SK-N-MC (cell line): Measurements from ENCODE around the gene PSMG1.

Experiments
- DNase-seq: peaks from one replicate; pipeline ENCODE4 v3.0.0-alpha.2; 2011; ENCODE audit warnings: low read depth, low spot score
- H3K27ac ChIP-seq: fragments of 200-600 bp; sonication (generic); 2 replicates; pipeline ENCODE4 v1.5.1; 2016; ENCODE audit warnings: mixed run types
- H3K36me3 ChIP-seq: fragments of 200-600 bp; sonication (generic); 2 replicates; pipeline ENCODE4 v1.6.1; 2017; ENCODE audit warnings: antibody characterized with exemption, low read length, mixed read lengths; ENCODE audit not compliant: insufficient read depth
- H3K4me3 ChIP-seq: fragments of 200-600 bp; sonication (generic); 2 replicates; pipeline ENCODE4 v1.5.1; 2016
- H3K9ac ChIP-seq: fragments of 200-600 bp; sonication (generic); 2 replicates; pipeline ENCODE4 v1.8.0; 2017; ENCODE audit warnings: mixed run types, mixed read lengths; ENCODE audit not compliant: insufficient read length
- H3K9me3 ChIP-seq: fragments of 200-600 bp; sonication (generic); 2 replicates; pipeline ENCODE4 v1.6.1; 2017; ENCODE audit warnings: low read depth, mild to moderate bottlenecking, antibody characterized with exemption, low read length, moderate library complexity, mixed read lengths
- EZH2 ChIP-seq: fragments of 200-600 bp; sonication (generic); IDR thresholded peaks from one replicate; pipeline ENCODE4 v1.6.1; 2017; ENCODE audit warnings: antibody characterized with exemption
- FOXP2 ChIP-seq: optimal IDR thresholded peaks from 2 replicates; pipeline ENCODE3; 2011; ENCODE audit warnings: mild to moderate bottlenecking, moderate library complexity; ENCODE audit not compliant: insufficient read depth; ENCODE audit errors: extremely low read length, control extremely low read depth
- POLR2AphosphoS5 ChIP-seq: IDR thresholded peaks from 2 replicates; pipeline ENCODE4 v1.6.1; 2012; ENCODE audit warnings: mild to moderate bottlenecking, low read depth, low read length, borderline replicate concordance

PSMG1 gene

GRCh38 chr21:39196838-39197237 is 13.6 kb upstream of the PSMG1 start:
- Histone ChIP-seq H3K27ac (no peak overlapping the region), H3K9me3 (no peaks in the 10 kb centered on the region), H3K9ac (no peak overlapping the region), H3K4me3 (no peak overlapping the region), H3K36me3 (peaks cover 63% of the 10 kb centered on the region)
- DNase-seq, result no peak
- TF ChIP-seq POLR2AphosphoS5 (no peak), FOXP2 (no peak), EZH2 (no peak)

DNA sequence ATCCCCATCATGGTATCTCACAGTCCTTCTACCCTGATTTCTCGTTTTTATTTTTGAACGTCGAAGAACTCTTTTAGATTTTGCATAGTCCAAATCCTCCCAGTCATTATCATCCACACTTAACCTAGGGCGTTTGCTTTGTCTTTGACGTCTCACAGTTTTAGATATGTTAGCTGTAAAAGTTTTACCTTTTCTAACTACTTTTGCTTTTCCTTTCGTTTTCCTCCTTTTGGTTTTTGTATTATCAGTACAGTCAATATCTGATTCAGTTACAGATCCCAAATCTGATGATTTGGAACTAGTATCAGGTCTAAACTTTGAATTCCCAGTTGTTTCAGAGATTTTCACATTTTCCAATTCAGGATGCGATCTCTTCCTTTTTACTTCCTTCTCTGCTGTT is 13.1 kb upstream of the PSMG1 start:
- TF ChIP-seq POLR2AphosphoS5, result no peak
- TF ChIP-seq FOXP2, result no peak
- no peak for TF ChIP-seq EZH2
- no peak overlapping the region for H3K27ac ChIP-seq
- H3K9me3 ChIP-seq, result no peaks in the 10 kb centered on the region
- DNase-seq, result no peak
- no peak overlapping the region for H3K9ac ChIP-seq
- peaks cover 60% of the 10 kb centered on the region for H3K36me3 ChIP-seq
- H3K4me3 ChIP-seq, result no peak overlapping the region

DNA sequence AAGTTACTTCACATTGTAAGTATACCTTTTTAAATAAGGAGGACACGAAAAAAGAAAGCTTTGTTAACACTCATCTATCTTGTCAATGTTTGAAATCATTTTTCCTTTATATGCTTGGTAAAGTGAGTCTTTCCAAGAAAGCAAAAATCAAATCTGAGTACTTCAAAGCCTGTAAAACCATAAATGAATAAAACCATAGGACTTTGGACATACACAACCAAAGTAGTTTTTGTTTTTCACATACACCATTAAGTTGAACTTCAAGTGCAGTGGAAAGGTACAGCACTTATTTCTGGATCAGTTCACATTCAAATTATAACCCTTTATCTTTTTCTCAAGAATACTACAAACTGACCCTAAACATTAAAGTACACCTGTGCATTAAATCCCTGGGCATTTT is 10.1 kb upstream of the PSMG1 start:
- TF ChIP-seq EZH2 (no peak), FOXP2 (no peak)
- peaks cover 38% of the 10 kb centered on the region for H3K36me3 ChIP-seq

GRCh38 chr21:39189857-39190604 is 6.8 kb upstream of the PSMG1 start:
- Histone ChIP-seq H3K27ac (no peak overlapping the region), H3K36me3 (peaks cover 13% of the 10 kb centered on the region; the same call in 1 of the 2 replicates), H3K9me3 (no peaks in the 10 kb centered on the region), H3K4me3 (no peak overlapping the region), H3K9ac (no peak overlapping the region)
- no peak for DNase-seq
- TF ChIP-seq FOXP2 (no peak), POLR2AphosphoS5 (no peak), EZH2 (no peak)

More for the DNA sequence above, 10.1 kb upstream of the PSMG1 start:
- Histone ChIP-seq H3K9ac (no peak overlapping the region), H3K4me3 (no peak overlapping the region), H3K27ac (no peak overlapping the region), H3K9me3 (no peaks in the 10 kb centered on the region)
- DNase-seq, result no peak

GRCh38 chr21:39188521-39189139 is 5.4 kb upstream of the PSMG1 start:
- Histone ChIP-seq H3K36me3 (no peaks in the 10 kb centered on the region), H3K27ac (no peak overlapping the region), H3K9ac (no peak overlapping the region), H3K9me3 (no peaks in the 10 kb centered on the region), H3K4me3 (no peak overlapping the region)
- no peak for TF ChIP-seq POLR2AphosphoS5
- no peak for TF ChIP-seq FOXP2
- TF ChIP-seq EZH2, result no peak
- DNase-seq, result no peak

- no peak for DNase-seq
- Histone ChIP-seq H3K36me3 (no peaks in the 10 kb centered on the region), H3K27ac (no peak overlapping the region), H3K9ac (no peak overlapping the region), H3K9me3 (no peaks in the 10 kb centered on the region), H3K4me3 (no peak overlapping the region)
- TF ChIP-seq EZH2, result no peak
- no peak for TF ChIP-seq POLR2AphosphoS5
Measured at GRCh38 chr21:39187141-39187540, 3.9 kb upstream of the PSMG1 start.

DNA sequence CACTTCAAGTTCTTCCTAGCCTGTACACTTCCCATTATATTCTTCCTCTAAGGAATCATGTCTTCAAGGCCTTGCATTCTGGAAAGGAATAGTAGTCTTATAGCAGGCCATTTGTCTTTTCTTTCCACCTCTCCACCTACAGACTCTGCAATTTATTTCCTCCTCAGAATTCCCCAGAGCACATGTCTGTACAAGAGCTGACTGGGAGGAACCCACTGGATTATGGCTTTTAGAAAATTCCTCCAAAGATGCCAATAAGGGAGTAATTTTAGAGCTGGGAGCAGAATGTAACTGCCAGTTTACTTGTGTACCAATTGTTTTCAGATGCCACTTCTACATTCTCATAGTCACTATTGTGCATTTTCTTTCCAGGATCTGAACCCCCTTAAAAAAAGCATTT is 3.4 kb upstream of the PSMG1 start:
- no peaks in the 10 kb centered on the region for H3K9me3 ChIP-seq
- peak overlapping the region; percentile 47; the same call in 1 of the 2 replicates for H3K27ac ChIP-seq
- no peak for DNase-seq
- TF ChIP-seq EZH2 (no peak), FOXP2 (no peak), POLR2AphosphoS5 (no peak)
- H3K4me3 ChIP-seq, result no peak overlapping the region
- H3K36me3 ChIP-seq, result no peaks in the 10 kb centered on the region
- no peak overlapping the region for H3K9ac ChIP-seq

GRCh38 chr21:39185157-39185556 is 1.9 kb upstream of the PSMG1 start:
- H3K4me3 ChIP-seq, result no peak overlapping the region
- peaks cover 6% of the 10 kb centered on the region for H3K36me3 ChIP-seq
- H3K27ac ChIP-seq, result no peak overlapping the region
- TF ChIP-seq POLR2AphosphoS5 (no peak), EZH2 (no peak), FOXP2 (no peak)
- no peaks in the 10 kb centered on the region for H3K9me3 ChIP-seq
- DNase-seq, result no peak
- no peak overlapping the region for H3K9ac ChIP-seq

GRCh38 chr21:39184050-39184980 is 1.1 kb upstream of the PSMG1 start:
- DNase-seq, result no peak
- Histone ChIP-seq H3K27ac (peak overlapping the region; percentile 69; the same call in 1 of the 2 replicates), H3K4me3 (peak overlapping the region; percentile 95), H3K9me3 (no peaks in the 10 kb centered on the region), H3K9ac (peak overlapping the region; percentile 91), H3K36me3 (peaks cover 15% of the 10 kb centered on the region)
- no peak for TF ChIP-seq FOXP2
- TF ChIP-seq EZH2, result no peak
- no peak for TF ChIP-seq POLR2AphosphoS5
